Measurements from ENCODE around the gene LMX1B. TPM values are rescaled to one million over a fixed set of nuclear protein-coding genes. Genes with fewer than 3 reads are reported as not detected.

Gene LMX1B
- total and polyA plus RNA-seq, 7 donors = 0.01 to 0.26 (median 0.08) TPM; not detected in 1

DNA sequence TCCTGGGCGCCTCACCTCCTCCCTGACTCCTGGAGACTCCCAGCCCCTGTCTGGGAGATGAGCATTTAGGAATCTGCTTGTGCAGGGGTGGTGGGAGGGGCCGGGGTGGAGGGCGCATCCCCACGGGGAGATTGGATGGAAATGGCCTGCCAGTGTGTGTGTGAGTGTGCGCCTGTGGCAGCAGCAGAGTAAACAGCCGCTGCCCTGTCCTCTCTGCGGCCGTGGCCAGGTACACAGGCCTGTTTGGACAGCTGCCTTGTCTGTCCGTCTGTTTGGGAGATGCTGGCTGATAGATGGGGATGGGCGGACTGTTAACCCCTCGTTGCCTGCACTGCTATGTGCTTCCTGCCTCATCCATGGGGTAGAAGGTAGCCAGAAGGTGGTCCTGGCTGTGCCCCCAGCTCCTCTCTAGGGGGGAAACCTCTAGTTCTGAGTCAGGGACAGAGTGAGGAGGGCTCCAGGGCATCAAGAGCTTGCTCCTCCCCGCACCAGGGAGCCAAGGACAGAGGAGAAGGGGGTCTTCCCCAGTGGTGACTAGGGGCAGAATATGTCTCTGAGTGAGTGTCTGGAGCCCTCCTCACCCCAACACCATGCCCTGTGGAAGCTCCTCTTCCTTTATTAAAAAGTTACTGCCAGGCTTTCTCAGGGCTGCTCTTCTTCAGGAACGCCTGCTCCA, 60.1 kb downstream of the LMX1B start:
- Histone ChIP-seq H3K36me3 (ENCODE audit: insufficient read depth in 1 of 2, low read depth in 1 of 2) (no peaks in the 10 kb centered on the region), H3K4me1 (no peaks in the 10 kb centered on the region), H3K27me3 (ENCODE audit: insufficient read depth in 3 of 3, low read length in 2 of 3) (peaks cover 3 to 70% (median 18%) of the 10 kb centered on the region in 3 donors), H3K27ac (no peak overlapping the region), H3K4me3 (no peak overlapping the region), H3K9me3 (no peaks in the 10 kb centered on the region)
- ATAC-seq (no peak), DNase-seq (no peak)
- 45 to 54% (median 48%) methylated on average over 13 of the region's 13 CpGs for WGBS, 3 donors
- no peak for TF ChIP-seq CTCF (IDR thresholded peaks at IDR 0.05)
- intact Hi-C loops (cut with DNase I) = no loop called here

- no peaks in the 10 kb centered on the region for H3K36me3 ChIP-seq (ENCODE audit: insufficient read depth in 1 of 2, low read depth in 1 of 2)
- H3K9me3 ChIP-seq = no peaks in the 10 kb centered on the region
- no peak overlapping the region for H3K4me3 ChIP-seq
- WGBS, 3 donors = 63 to 73% (median 68%) methylated on average over 11 of the region's 11 CpGs
- no peaks in the 10 kb centered on the region for H3K4me1 ChIP-seq
- no peak for TF ChIP-seq CTCF (IDR thresholded peaks at IDR 0.05)
- H3K27ac ChIP-seq = no peak overlapping the region
- peaks cover 3 to 70% (median 18%) of the 10 kb centered on the region in 3 donors for H3K27me3 ChIP-seq (ENCODE audit: insufficient read depth in 3 of 3, low read length in 2 of 3)
- DNase-seq (no peak), ATAC-seq (no peak)
- intact Hi-C loops (cut with DNase I) = no loop called here
These were observed 60.8 kb downstream of the LMX1B start for GRCh38 chr9:126674365-126675146.

- H3K36me3 ChIP-seq (ENCODE audit: insufficient read depth in 1 of 2, low read depth in 1 of 2) = no peaks in the 10 kb centered on the region
- WGBS, 3 donors = 69 to 74% (median 72%) methylated on average over 8 of the region's 8 CpGs
- intact Hi-C loops (cut with DNase I) = no loop called here
- ATAC-seq (no peak), DNase-seq (no peak)
- H3K27ac ChIP-seq = no peak overlapping the region
- TF ChIP-seq CTCF (IDR thresholded peaks at IDR 0.05) = no peak
- no peaks in the 10 kb centered on the region for H3K9me3 ChIP-seq
- no peak overlapping the region for H3K4me3 ChIP-seq
- no peaks in the 10 kb centered on the region for H3K4me1 ChIP-seq
- H3K27me3 ChIP-seq (ENCODE audit: insufficient read depth in 3 of 3, low read length in 2 of 3) = peaks cover 3 to 70% (median 18%) of the 10 kb centered on the region in 3 donors
These were observed 61.4 kb downstream of the LMX1B start for GRCh38 chr9:126675147-126675467.

- intact Hi-C loops (cut with DNase I) = no loop called here
- H3K36me3 ChIP-seq (ENCODE audit: insufficient read depth in 1 of 2, low read depth in 1 of 2) = no peaks in the 10 kb centered on the region
- H3K9me3 ChIP-seq = no peaks in the 10 kb centered on the region
- peaks cover 3 to 68% (median 20%) of the 10 kb centered on the region in 3 donors for H3K27me3 ChIP-seq (ENCODE audit: insufficient read depth in 3 of 3, low read length in 2 of 3)
- no peaks in the 10 kb centered on the region for H3K4me1 ChIP-seq
- 34 to 58% (median 52%) methylated on average over 11 of the region's 11 CpGs for WGBS, 3 donors
- DNase-seq (no peak), ATAC-seq (no peak)
- no peak for TF ChIP-seq CTCF (IDR thresholded peaks at IDR 0.05)
- no peak overlapping the region for H3K4me3 ChIP-seq
- no peak overlapping the region for H3K27ac ChIP-seq
These were observed 62.5 kb downstream of the LMX1B start for GRCh38 chr9:126676102-126676684.
